Muscle of arm (tissue), 12 donors: ENCODE measurements around the gene LTBR. TPM values are rescaled to one million over a fixed set of nuclear protein-coding genes. Genes with fewer than 3 reads are reported as not detected.

ENCODE experiments used
- DNase-seq: peaks from one replicate; pipeline ENCODE4 v3.0.0-alpha.2; 2013
- polyA plus RNA-seq, 12 donors: library from polyadenylated mRNA; unstranded; fragments of 120-200 nt; gene quantifications; one replicate each; pipeline ENCODE4 v1.2.1, GENCODE V29; 2013; ENCODE audit not compliant: insufficient read length in 12 of 12

Gene LTBR
- polyA plus RNA-seq, 12 donors = 25.8 to 65.1 (median 37.9) TPM; not detected in 1

DNA sequence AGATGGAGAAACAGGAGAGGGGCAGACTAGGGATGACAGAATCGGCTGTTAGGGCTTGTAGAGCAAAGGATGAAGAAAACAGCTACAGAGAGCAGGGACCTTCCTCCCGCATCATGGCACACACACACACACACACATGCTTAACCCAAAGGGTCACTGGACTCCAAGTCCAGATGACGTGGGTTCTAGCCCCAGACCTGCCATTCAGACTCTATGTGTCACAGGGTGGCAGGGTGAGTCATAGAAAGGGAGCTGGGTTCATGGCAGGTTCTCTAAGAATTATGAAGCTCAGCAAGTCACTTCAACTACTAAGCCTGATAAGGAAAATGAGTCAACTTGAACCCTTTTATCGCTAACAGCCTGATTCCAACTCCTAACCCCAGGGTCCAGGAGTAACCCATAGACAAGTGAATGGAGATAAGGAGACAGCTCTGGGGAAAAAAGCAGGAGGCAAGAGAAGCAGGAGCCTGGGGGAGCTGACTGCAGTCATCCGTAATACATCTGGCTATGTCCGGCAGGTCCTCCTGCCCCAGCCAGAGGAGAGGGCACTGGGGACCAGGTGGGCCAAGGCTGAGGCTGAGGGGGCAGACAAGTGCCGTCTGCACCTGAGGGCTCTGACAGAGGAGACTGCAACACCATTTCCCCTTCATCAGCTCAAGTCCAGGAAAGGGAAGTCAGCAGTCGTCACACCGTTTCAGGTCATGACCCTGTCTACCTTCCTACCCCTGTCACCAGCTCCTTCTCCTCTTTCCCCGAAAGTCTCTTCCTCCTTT, 38.5 kb upstream of the LTBR start:
- DNase-seq = no peak

DNA sequence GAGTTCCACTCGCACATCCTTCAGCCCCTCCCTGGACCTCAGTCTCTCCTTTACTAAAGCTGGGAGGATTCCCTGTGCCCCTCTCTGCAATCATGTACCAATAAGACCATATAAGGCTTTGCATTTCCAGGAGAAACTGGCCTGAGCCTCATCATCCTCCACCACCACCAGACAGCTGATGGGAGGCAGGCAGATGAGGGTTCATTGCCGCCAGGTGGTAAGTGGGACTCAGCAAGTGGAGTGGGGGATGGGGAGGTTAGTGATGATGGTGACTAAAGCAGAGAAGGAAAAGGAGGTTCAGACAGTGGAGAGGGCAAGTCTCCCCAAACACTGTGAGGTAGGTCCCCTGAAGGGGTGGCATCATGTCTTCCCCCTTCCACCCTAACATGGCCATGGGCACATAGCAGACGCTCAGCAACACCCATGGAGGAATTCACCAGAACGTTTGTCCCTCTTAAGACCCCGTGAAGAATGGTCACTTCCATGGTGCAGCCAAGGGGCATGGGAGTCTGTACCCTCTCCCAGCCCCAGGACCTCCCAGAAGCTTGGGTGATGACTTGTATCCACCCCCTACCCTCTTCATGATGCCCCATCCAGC, 37.6 kb upstream of the LTBR start:
- no peak for DNase-seq

DNA sequence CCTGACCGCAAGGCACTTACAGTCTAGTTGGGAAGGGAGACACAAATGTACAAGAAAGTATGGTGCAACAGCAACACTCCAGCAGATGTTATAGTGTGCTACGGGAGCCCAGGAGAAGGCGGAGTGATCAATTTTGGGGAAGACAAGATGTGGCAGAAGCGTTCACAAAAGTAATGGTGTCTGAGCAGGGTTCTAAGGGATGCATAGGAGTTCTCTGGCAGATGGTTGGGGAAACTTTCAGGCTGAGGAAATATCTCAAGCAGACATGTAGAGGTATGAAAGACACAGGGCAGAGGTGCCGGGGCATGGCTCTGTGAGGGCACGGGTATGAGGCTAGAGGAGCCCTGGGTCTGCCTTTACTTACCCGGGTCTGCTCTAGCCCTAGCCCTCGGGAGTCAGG, 37.0 kb upstream of the LTBR start:
- no peak for DNase-seq

DNA sequence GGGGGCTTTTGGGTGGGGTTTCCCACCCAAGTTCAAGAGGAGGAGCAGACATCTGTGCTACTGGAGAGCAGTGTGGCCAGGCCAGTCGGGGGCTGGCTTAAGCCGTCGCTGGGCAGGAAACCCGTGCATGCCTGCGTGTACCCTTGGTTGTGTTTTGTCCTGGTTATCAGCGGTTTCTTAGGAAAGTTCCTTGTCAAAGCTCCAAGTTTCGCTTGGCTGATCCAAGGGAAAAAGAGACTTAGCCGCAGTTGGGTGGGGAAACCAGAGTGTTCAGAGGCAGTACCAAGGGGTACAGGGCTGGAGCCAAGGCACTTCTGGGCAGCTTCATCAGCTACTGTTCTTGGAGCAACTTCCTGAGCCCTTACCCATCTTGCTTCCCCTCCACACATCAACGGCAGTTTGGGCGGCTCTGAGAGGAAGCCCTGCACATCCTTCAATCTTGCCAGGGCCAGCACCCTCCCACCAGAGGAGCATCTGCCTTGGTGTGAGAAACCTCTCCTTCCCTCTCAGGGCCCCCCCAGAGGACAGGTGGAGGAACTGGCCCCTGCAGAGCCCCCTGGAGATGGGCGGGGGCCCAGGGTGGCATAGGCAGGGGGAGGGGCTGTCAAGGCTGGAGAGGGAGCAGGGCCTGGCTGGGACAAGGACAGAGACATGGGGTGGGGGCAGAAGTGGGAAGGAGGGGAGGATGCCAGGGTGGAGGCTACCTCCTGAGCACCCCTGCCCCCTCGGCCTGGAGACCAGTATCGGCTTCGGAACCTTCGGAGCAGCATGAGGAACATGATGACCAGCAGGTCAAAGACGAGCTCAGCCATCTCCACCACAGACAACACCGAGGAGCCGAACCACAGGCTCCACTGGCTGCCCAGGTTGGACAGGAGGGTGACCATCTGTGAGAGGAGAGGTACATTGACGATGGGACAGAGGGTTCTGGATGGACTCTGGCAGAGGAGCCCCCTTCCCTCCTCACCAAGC, 36.3 kb upstream of the LTBR start:
- DNase-seq = no peak

DNA sequence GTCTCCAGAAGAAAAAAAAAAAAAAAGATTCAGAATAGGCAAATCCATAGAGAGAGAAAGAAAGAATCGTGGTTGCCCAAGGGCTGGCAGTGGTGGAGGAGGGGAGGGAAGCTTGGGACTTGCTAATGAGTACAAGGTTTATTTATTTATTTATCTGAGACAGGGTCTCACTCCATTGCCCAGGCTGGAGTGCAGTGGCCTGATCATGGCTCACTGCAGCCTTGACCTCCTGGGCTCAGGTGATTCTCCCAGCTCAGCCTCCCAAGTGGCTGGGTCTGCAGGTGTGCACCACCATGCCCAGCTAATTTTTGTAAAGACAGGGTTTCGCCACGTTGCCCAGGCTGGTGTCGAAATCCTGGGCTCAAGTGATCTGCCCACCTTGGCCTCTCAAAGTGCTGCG, 32.3 kb upstream of the LTBR start:
- DNase-seq = no peak

DNA sequence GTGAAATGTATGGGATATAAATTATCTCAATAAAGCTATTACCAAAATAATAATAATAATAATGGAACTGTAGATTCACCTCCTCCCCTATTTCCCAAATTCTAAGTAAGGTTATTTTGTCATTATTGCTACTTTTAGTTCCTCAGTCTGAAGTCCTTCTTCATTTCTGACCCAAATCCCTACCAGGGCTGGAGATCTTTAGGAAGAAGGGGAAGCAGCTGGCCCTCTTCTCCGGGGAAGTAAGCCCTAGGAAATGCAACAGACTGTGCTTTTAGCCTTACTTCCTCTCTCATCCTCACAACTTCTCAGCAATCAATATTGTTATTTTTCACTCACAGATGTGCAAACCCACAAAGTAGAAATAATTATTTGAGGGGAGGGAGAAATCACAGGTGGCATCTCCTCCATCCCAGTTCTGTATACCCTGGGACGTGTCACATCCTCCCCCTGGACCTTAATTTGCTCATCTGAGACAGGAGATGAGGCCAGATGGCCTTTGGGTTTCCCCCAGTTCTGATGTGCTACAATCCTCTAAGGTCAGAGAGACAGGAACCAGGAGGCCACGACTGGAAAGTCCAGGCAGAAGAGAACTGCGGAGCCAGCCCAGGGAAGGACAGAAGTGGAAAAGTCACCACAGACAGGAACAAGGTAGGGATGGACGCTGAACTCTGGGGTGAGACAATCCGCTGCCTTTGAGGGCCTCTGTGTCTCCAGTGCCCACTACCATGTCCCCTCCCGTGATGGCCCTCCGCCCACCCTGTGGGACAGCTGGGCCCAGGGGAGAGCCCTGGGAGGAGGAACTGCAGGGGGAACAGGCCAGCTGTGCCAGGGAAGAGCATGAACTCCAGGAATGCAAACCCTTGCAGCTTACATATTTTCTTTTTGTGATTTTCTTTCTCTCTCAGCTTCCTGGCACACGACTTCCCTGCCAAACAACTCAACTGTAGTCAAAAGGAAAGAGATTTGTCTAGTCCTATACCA, 31.5 kb upstream of the LTBR start:
- DNase-seq = no peak

DNA sequence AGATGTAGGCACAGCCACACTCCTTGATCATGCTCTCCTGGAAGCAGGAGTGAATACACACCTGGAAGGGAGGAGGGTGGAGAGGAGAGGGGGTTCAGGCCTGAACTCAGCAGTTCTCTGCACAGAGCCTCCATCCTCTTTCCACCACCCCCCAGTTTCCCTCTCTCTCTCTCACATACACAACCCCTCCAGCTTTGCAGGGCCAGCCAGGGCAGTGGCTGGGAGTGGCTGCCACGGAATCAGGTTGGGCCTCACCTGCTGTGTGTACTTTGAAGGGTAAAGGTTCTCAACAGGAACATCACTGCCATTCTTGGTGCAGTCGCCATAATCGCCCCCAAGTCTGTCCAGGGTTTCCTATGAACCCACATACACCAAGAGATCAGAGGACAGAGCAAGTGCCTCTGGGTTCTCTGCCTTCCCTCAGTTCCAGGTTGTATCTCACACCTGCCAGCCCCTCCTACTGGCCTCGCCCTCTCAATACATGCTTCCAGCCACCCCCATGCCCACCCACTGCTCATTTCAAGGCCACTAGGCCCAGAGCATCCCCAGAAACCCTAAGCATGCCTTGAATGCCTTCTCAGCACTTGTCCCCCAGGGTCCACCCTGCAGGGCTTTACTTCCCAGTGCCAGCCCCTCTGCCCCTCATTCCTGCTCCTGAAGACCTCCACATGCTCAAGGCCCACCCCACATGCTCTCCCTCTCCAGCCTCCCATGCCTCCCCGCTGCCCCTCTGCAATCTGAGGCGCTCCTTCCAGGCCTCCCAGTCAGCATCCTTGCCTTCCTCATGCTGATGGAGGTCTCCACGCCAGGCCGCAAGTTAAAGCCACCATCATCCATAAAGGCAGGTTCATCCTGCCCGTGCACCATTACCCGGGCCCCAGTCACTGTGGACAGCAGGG, 29.2 kb upstream of the LTBR start:
- no peak for DNase-seq

DNA sequence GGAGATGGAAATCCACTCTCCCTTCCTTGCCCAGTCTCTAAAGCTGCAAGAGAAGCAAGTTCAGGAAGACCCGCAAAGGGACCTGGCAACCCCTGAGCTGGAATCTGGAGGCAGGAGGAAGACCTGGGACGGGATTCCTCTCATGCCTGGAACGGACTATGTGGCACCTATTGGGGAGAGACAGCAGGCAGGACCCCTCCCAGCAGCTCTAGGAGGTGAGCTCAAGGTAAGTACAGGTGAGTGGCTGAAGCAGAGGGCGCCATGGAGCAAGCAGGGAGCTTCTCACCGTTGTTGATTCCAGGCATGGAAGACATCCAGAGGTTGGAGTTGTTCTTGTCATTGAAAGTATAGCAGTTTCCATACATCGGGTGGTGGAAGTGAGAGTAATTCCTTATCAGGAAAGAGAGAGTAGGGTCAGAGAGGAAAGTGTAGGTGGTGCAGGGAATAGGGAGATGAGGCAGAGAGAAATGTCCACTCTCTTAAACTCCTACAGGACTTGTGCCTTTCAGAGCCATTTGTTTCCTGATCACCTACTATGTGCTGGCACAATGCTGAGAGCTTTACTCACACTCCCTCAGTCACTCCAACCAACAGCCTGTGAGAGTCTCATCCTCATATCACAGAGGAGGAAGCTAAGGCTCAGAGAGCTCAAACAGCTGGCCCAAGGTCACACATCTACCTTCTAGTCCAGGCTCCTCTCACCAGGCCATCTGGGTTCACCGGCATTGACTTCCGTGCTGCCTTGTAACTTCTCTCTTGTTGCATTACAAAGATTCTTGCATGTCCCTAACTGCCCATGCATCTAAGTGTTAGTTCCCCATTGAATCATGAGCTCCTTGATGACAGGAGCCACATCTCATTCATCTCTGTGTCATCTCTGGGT, 28.2 kb upstream of the LTBR start:
- DNase-seq = no peak

DNA sequence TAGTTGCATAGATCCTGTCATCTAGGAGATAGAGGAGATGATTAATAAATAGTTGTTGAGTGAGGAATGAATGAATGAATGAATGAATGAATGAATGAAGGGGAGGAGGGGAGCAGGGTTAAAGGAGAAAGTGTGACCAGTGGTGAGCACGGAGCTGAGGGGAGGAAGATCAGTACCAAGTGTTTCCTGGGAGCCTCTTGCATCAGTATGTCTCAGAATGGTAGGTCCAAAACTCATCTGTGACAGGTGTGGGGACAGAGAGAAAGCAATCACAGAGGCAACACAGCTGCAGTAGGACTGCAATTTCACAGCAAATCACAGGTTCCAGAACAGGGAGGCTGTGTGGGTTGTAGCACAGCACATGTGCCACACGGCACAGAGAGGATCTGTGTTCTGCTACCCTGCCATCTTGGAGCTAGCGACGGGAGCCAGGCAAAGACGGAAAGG, 27.6 kb upstream of the LTBR start:
- no peak for DNase-seq

DNA sequence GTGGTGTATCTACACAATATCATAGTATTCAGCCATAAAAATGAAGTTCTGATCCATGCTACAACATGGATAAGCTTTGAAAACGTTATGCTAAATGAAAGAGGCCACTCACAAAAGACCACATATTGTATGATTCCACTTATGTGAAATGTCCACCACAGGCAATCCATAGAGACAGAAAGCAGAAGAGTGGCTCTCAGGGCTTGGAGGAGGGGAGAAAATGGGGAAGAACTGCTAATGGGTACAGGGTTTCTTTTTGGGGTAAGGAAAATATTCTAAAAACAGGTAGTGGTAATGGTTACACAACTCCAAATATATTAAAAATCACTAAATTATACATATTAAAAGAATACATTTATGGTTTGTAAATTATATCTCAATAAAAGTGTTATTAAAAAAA, 25.1 kb upstream of the LTBR start:
- DNase-seq = no peak

DNA sequence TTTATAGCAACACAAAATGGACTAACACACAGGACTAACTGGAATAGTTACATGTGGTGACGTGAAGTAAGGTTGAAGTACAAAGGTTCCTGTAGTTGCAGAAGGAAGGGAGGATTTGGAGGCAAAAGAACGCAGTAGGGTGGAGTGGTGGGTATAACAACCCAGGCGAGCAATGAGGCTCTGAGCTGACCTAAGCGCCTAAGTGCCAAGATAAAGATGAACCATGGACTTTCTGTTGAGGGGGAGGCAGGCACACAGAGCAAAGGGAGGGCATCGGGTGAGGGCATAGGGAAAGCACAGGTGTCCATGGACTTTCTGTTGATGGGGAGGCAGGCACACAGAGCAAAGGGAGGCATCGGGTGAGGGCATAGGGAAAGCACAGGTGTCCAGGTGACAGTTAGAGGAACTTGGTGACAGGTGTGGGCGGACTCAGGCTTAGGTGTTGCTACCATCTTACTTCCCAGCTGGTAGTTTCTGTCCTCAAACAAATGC, 23.8 kb upstream of the LTBR start:
- no peak for DNase-seq

DNA sequence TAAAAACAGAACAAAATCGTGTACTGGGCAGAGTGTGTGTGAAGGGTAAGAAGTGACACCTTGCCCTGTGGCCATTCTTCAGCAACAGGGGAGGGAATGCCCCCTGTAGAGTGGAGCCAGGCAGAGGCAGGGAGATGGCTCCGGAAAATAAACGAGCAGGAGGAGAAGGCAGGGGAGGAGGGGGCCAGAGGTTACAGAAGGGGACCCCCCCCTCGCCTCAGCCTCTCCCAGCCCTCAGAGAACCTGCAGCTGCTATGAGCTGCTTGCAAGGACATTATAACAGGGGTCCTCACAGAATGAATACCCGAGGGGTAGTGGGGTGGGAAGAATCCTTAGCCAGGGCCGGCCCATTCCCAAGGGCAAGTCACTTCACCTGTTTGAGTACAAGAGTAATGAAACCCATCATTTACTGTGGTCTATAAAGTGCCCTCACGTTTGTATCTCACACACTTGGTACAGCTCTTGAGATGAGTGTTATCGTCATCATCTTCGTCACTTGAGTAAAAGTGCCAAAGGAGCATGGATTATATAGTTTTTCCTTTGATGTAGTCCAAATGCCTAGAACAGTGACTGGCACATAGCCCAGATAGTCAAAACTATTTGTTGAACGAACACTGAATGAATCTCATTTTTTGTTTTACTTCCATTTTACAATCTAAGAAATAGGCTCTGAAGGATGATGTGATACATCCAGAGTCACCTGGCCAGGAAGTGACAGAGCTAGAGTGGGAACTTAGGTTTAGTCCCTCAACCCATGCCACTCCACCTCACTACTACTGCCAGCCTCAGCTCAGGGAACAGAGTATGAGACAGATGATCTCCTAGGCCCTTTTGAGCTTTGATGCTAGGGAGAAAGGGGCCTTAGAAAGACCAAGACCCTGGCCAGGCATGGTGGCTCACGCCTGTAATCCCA, 23.1 kb upstream of the LTBR start:
- no peak for DNase-seq

DNA sequence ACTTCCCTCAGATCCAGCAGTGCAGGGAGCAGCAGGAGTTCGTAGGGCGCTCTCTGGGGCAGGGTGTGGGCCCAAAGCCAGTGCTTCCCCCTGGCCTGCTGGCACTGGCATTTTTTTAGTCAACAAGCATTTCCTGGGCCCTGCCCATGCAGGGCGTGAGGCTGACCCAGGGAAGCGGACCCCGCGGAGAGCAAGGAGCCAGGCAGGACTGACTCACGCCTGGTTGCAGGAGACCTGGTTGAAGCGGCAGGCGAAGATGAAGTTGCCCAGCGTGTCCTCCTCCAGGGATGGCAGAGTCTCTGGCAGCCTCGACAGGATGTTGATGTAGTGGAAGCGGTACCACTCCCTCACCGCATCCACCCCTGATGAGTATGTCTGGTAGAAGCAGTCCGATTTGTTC, 22.1 kb upstream of the LTBR start:
- no peak for DNase-seq

DNA sequence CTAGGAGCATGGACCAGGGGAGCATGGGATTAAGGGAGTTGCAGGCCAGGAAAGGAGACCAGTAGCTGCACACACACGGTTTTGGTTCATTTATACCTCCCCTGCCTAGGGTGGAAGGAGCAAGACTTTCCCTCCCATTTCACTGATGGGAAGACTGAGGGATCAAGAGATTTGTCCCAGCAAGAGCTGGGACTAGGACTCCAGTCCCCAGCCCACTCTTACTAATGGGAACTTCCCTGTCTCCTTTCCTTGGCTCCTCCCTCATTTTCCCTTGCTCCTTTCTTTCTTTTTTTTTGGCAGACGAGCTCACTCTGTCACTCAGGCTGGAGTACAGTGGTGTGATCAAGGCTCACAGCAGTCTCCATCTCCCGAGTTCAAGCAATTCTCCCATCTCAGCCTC, 21.6 kb upstream of the LTBR start:
- DNase-seq = no peak

DNA sequence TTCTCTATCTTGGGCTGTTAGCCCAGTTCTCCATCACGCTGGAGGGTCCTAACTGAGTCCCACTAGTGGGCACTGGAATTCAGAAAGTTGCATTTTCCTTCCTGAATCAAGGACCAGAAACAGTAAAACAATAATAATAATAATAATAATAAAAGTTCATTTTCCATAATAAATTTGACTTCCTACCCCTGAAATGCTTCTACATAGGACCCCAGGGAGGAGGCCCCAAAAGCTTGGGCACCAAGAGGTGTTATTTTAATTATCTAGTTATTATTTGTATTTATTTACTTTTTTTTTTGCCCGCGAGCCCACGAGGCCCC, 21.0 kb upstream of the LTBR start:
- DNase-seq = no peak

DNA sequence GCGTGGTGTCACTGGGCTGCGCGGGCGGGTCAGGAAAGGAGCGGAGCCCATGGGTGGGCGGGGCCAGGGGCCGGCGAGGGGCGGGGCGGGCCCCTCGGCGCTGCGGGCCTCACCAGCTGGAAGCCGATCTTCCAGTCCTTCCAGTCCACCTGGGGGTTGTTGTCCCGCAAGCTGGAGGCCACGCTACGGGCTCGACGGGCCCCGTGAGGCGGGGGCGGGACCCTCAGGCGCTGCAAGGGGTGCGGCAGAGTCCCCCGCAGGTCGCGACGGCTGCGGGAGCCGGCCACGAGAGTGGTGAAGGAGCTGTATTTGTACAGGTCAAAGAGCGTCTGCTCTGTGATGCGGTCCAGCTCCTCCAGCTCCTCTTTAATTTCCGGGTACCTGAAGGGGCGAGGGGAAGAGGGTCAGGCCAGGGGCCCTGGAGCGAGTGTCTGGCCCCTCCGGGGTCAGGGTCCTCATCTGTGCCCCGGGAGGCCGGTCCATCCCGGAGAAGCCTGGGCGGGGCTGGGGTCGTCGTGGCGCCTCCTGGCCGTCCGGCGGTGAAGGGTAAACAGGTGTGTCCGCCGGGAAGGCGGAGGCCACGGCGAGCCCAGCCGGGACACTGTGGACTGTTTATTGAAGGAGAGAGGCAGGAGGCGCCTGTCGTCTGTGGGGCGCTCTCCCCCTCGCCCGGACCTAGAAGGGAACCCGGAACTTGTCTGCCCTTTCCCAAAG, 20.5 kb upstream of the LTBR start:
- DNase-seq = no peak

DNA sequence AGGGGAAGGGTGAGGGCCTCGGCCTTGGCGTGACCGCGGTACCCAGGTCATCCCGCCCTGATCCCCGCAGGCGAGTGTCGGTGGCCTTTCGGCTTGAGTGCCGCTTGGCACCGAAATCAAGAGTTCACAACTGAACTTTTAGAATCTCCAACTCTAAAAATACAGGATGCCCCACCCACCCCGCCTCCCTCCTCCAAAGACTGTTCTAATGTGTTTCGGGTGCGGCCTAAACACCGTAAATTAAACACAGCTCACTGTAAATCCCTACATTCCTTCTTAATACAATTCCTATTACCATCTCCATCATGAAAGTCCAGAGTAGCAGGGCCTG, 20.0 kb upstream of the LTBR start:
- no peak for DNase-seq
